Measurements from ENCODE around the gene CACNA1C.
"Not testable (repeated sequence)": the region's sequence is repeated elsewhere in the genome, so short reads cannot be mapped to it uniquely, and the experiment has no call there.

- TF ChIP-seq CTCF, POLR2AphosphoS5, POLR2A (IDR thresholded peaks at IDR 0.05): not testable (repeated sequence)
Observed at GRCh38 chr12:2102736-2103135, 49.9 kb downstream of the CACNA1C start.
